CD4-positive, alpha-beta T cell treated with Interleukin-2 at 100 ng/mL for 4 hours (primary cell): ENCODE data around the gene DGCR8.

ENCODE experiments used
- DNase-seq: peaks from one replicate; pipeline ENCODE4 v3.0.0-alpha.2; 2020; ENCODE audit warnings: low spot score

Gene DGCR8

GRCh38 chr22:20125201-20126174 lies 45.4 kb downstream of the DGCR8 start:
- DNase-seq = no peak

- DNase-seq = no peak
These were observed 46.4 kb downstream of the DGCR8 start for GRCh38 chr22:20126284-20127029.

DNA sequence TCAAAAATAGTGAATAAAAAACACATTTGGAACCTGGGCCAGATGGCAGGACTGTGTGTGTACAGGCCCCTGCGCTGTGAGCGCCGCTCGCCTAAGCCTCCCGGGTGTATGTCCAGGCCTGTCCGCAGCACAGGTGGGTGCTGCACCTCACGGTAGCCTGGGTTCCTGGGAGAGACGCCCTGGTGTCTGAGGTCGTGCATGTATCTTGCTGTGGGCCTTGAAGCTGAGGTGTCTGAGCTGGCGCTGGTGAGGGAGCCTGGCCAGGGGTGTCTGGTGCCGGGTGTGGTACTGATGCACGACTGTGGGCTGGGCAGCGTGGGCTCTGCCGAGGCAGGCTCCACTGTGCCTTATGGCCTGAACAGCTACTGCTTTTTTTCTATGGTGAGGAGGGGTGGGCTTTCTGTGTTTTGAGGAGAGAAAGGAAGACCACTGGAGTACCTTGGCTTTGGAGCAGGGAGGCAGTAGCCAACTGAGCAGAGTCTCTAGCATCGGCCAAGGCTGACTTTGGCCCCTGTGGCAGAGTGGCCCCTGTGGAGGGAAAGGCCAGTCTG lies 47.4 kb downstream of the DGCR8 start:
- DNase-seq = no peak

GRCh38 chr22:20127869-20128618 lies 48.0 kb downstream of the DGCR8 start:
- no peak for DNase-seq

DNA sequence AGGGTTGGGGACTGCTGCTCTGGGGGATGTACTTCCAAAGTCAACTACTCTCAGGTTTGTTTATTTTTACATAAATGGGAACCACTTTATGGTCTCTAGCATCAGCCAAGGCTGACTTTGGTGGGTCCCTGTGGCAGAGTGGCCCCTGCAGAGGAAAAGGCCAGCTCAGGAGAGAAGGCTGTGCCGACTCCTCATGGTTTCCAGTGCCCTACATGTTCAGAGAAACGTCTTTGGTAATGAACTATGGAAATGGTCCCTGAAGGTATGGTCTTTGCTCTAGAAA lies 48.5 kb downstream of the DGCR8 start:
- DNase-seq = no peak

DNA sequence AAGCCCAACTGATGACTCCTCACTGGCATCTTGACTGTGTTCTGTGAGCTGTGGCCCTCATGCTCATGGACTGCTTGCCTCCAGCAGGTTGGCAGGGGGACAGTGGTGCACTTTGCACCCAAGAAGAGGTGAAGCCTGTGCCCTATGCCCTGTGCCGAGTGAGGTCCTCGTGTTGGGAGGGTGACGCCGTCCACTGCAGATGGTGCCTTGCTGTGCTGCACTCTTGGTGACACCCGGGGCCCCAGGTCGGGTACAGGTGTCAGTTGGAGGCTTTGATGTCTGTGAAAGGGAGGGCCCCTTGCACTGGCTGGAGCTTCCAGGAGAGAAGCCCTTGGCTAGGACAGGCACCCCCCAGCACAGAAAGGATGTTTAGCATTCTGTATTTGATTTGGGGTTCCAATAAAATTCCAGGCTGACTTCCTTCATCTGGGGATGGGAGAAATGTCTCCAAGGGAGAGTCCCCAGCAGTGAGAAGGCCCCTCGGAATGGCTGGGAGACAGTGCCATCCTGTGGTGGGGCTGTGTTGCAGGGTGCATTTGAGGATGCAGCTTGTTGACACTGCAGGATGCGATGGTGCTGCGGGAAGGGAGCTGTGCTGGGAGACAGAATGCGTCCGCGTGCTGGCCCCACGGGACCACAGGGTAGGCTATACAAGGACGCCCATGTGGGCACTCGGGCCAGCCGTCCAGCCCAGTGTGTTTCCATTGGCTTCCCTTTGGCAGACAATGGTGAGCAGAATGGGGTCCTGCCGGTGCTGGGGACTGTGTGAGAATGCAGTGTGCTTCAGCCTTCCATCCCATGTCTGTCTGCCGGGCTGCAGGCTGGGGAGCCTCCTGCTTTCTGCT lies 49.1 kb downstream of the DGCR8 start:
- peak; percentile 58 for DNase-seq

DNA sequence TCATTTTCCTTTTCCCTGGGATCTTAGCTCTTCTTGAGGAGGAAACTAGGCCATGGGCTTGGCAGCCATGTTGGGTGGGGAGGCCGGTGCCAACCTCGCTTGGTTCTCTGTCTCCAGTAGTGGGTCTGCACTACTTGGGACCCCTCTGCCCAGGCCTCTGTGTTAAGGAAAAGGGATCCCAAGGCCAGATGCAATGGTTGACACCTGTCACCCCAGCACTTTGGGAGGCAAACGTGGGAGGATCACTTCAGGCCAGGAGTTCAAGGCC lies 49.6 kb downstream of the DGCR8 start:
- no peak for DNase-seq

DNA sequence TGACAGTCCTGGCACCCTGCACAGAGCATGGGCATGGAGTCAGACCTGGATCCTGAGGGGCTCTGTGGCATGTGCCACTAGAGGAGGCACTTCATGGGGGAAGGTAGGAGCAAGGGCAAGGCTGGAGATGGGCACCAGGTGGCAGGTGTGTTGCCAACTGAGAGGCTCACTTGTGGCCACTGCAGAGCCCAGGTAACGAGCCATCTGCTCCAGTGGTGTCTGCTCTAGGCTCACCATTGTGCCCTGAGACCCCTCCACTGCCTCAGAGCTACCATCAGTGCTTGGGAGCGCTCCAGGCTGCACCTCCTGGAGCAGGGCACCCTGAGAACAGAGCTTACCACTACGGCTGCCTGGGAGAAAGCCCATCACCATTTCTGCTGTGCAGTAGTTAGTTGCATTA lies 50.3 kb downstream of the DGCR8 start:
- DNase-seq = no peak

GRCh38 chr22:20130731-20131596 lies 50.9 kb downstream of the DGCR8 start:
- DNase-seq = peak; percentile 76

DNA sequence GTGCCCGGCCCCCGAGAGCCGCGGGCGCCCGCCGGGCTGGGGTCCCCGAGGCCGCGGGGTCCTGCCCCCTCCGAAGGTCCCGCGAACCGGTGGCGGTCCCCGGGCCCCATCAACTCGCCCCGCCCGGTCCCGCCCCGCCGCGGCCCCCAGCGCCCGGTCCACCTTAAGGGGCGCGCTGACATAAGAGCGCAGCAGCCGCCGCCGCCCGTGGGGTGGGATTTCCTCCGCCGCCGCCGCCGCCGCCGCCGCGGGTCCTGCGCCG lies 51.5 kb downstream of the DGCR8 start, which contains the start of gene ZDHHC8:
Gene ZDHHC8 (plus strand): TSS at position 208 of the 262 bp plus-strand sequence. CDS start 144 bp downstream, outside the sequence.
- DNase-seq = peak; percentile 27

DNA sequence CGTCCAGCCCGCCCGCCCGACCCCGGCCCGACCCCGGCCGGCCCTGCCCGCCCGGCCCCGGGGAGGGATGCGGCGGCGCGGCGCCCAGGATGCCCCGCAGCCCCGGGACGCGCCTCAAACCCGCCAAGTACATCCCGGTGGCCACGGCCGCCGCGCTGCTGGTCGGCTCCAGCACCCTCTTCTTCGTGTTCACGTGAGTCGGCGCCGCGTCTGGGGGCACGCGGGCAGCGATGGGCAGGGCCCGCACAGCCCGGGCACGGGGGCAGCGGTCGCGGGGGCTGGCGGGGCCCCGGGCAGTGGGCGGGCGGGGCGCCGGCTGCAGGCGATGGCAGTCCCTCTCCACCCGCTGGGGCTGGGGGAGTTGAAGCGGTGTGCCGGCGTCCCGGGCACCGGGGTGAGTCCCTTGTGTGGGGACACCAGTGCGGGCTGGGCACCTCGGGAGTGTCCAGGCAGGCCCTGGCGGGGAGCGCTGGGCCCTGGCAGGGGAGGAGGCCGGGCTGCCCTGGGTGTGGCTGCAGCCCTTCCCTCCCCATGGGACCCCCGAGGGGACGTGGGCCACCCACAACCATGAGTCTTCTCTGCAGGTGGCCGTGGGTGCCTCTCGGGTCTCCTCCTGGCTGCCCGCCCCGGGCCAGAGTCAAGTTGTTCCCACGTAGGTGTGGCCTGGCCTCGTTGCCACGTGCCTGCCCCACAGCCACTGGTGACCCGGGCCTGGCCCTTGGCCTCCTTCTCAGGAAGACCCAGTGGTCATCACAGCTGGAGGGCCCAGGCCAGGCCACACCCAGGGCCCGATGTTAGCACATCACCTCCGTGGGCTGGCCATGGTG lies 52.0 kb downstream of the DGCR8 start:
- DNase-seq = no peak

DNA sequence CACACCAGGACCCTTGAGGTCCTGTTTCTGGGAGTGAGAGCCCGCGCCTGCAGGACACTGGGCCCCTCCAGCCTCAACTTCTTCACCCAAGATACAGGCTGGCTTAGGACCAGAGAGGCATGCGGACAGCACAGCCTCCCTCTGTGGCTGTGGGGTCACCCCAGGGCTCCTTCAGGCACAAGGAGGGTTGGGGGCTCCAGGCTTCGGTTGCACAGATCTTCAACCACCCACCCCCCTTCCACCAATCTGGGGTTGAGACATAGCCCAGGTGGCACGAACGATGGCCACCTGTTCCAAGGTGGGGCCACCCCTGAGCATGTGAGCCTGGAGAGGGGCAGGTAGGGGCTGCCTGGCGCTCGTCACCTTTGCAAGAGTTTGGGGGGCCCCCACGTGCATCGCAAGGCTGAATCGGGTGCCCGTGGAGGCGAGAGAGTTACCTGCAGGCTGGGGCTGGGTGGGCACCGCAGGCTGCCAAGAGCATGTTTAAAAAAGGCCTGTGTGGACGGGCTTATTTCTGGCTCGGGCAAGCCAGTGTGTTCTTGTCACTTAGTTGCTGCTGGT lies 52.7 kb downstream of the DGCR8 start:
- no peak for DNase-seq

DNA sequence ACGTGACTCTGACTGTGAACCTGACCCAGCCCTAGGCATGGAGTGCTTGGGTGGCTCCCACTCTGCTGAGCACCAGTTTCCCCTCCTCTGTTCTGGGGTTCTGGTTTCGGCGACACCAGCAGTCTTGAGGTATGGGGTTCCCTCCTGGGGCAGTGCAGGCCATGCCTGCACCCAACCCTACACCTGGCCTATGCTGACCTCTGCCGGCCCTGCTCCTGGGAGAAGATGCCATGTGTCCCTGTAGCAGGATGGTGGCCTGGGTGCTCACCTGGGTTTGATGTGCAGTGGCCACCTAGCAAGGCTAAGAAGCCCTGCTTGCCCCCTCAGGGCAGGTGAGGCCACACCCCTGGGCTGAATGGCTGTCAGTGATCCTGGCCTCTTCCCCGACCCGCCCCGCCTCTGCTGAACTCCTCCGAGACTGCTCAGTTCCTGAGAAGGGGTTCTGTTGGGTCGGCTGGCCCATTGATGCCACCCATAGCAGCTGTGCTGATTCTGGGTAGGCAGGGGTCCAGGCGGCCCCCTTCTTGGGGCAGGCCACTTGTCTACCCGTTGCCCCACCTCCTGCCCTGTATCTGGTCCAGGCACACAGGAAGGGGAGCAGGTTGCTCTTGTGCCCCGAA lies 54.0 kb downstream of the DGCR8 start:
- DNase-seq = no peak

DNA sequence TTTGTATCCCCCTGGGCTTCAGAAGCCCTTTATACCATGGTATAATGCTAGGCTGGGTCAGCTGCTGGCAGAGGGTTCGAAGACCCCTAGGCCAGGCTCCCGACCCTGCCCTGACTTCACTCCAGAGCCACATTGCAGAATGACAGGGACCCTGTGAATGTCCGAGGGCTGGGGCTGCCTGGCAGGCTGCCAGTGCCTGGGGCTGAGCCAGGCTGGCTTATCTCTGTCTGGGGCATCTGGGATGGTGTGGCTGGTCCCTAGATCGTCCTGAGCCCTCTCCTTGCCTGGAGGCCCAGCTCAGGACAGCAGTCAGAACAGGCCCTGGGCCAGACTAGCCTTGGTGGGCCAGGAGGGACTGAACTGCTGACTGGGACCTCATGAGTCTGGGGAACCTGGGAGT lies 55.2 kb downstream of the DGCR8 start:
- no peak for DNase-seq

DNA sequence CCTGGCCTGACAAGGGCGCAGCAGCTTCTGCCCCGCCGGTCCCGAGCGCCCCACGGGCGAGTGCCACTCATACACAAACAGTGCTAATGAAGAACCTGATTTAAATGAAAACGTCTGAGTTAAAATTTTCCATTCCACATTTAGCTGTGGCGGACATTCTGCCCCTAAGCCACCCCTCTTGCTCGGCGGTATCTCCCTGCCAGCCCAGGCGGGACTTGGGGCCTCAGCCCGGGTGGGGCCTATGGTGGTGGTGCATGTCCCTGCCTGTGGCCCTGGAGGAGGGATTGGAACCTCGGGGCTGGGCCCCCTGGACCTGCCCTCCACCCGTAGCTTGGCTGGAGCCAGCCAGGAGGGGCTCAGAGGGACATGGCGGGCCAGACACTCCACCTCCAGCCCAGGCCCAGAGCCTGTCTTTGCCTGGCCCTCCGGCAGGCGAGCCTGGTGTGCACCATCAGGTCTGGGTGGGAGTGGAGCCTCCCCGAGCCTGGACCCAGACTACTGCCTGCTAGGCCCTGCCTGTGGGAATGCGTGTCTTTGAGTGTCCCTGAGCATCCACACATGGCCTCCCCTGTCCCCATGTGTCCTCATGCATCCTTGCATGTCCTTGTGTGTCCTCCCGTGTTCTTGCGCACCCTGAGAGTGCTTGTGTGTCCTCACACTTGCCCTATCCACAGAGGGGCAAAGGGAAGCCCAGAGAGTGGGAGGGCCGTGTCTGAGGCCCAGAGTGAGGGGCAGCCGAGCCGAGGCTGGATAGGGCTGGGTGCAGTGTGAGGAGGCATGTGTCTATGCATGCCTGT lies 56.0 kb downstream of the DGCR8 start:
- no peak for DNase-seq

DNA sequence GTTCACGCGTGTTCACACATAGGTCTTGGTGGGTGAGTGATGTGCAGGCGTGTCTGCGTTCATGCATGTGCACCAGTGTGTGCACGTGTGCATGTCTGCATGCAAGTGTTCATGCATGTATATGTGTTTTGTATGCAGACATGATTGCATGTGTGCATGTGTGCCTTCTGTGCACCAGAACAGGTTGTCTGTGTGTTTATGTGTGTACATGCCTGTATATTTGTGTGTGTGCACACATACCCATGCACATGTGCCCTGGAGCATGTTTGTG lies 56.5 kb downstream of the DGCR8 start:
- DNase-seq = no peak

GRCh38 chr22:20137113-20137512 lies 57.1 kb downstream of the DGCR8 start:
- DNase-seq = no peak

- no peak for DNase-seq
These were observed 57.8 kb downstream of the DGCR8 start for GRCh38 chr22:20137671-20138416.
